Fibroblast of villous mesenchyme (primary cell): Measurements from ENCODE around the gene TPD52L2. TPM values are rescaled to one million over a fixed set of nuclear protein-coding genes. Genes with fewer than 3 reads are reported as not detected.

Experiments
- DNase-seq: peaks from one replicate; pipeline ENCODE4 v3.0.0-alpha.2; 2010; ENCODE audit warnings: low read depth
- H3K4me3 ChIP-seq: 2 replicates; pipeline ENCODE4 v1.5.1; 2011; ENCODE audit warnings: low read depth, mild to moderate bottlenecking, low read length
- total RNA-seq: library from RNA; depleted of rRNA; stranded (reverse); fragments of >200 nt; gene quantifications from 2 replicates; pipeline ENCODE4 v1.2.3, GENCODE V29; 2012
- TF ChIP-seq, protein P1 (sequence below): IDR thresholded peaks from 2 replicates; pipeline ENCODE4 v1.5.1; 2012; ENCODE audit warnings: low read depth, mild to moderate bottlenecking, low read length; ENCODE audit not compliant: insufficient read depth

TPD52L2 gene
- total RNA-seq, 1 donor: 115 TPM

- TF ChIP-seq, protein P1, sequence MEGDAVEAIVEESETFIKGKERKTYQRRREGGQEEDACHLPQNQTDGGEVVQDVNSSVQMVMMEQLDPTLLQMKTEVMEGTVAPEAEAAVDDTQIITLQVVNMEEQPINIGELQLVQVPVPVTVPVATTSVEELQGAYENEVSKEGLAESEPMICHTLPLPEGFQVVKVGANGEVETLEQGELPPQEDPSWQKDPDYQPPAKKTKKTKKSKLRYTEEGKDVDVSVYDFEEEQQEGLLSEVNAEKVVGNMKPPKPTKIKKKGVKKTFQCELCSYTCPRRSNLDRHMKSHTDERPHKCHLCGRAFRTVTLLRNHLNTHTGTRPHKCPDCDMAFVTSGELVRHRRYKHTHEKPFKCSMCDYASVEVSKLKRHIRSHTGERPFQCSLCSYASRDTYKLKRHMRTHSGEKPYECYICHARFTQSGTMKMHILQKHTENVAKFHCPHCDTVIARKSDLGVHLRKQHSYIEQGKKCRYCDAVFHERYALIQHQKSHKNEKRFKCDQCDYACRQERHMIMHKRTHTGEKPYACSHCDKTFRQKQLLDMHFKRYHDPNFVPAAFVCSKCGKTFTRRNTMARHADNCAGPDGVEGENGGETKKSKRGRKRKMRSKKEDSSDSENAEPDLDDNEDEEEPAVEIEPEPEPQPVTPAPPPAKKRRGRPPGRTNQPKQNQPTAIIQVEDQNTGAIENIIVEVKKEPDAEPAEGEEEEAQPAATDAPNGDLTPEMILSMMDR: no peak
- no peak for DNase-seq
Observed at GRCh38 chr20:63889241-63890200, 24.5 kb downstream of the TPD52L2 start.

GRCh38 chr20:63890201-63890576 lies 25.1 kb downstream of the TPD52L2 start:
- DNase-seq: peak; percentile 29
- H3K4me3 ChIP-seq: no peak overlapping the region
- TF ChIP-seq, protein P1: no peak

More at GRCh38 chr20:63889241-63890200, 24.5 kb downstream of the TPD52L2 start:
- H3K4me3 ChIP-seq: no peak overlapping the region

- no peak for DNase-seq
- no peak overlapping the region for H3K4me3 ChIP-seq
- TF ChIP-seq, protein P1: no peak
Observed at GRCh38 chr20:63890616-63891015, 25.5 kb downstream of the TPD52L2 start.

DNA sequence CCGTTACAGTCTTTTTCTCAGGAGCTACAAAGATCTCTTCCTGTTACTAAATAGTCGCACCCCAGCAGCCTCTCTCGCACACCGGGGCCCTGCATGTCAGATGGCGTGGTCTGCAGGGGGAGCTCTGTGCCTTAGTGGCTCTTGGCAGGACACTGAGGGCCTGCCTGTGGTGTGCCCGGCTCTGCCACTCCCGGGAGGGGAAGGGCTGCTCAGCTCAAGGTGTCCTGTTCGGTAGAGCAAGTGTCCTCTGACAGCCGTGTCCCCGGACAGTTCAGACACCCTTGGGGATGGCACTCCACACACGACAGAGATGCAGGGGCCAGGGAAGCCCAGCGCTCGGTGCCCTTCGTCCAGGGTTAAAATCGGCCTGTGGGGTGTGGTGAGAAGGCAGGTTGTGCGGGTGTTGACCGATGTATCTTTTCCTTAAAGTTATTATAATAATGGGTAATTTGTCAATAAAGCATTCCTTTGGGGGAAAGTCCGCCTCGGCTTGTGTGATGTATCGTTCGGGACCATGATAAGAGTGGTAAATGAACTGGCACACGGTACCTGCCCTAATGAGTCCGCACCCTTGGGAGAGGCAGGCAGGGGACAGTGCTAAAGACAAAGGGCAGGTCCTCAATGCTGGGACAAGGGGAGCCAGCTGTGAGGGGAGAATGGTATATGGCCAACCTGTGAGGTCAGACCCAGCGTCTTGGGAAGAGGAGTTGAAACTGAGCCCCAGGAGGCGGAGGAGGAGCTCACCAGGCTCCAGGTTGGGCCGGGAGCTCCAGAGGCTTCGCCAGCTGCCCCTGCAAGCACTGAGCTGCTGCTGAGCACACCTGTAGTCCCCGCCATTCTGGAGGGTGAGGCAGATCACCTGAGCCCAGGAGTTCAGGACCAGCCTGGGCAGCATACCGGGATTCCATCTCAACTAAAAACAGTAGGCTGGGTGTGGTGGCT lies 26.3 kb downstream of the TPD52L2 start:
- TF ChIP-seq, protein P1: no peak
- no peak overlapping the region for H3K4me3 ChIP-seq
- DNase-seq: no peak

- no peak overlapping the region for H3K4me3 ChIP-seq
- no peak for DNase-seq
- TF ChIP-seq, protein P1: no peak
Observed at GRCh38 chr20:63892402-63892801, 27.3 kb downstream of the TPD52L2 start.

DNA sequence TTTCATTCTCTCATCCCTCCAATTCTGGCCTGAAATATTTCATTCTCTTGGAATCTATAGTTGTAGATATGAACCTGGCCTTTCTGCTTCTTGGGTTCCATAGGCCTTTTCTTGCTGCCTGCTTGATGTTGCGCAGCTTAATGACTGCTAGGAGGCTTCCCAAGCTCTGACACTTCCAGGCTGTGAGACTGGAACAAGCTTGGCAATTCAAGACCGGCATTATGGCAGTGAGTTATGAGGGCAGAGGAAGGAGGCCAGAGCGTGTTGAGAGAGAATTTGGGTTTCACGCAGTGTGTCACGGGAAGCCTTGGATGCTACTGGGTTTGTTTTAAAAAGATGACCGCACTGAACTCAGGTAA lies 28.9 kb downstream of the TPD52L2 start:
- DNase-seq: peak; percentile 12
- TF ChIP-seq, protein P1: no peak
- peak overlapping the region; percentile 70 for H3K4me3 ChIP-seq
